ENCODE measurements around the gene PPIL1.

GRCh38 chr6:36813526-36813925 lies 61.1 kb downstream of the PPIL1 start:
- no peak for TF ChIP-seq POLR2AphosphoS5 (IDR thresholded peaks at IDR 0.05; ENCODE audit: low read depth, low read length)
- TF ChIP-seq TAF1 (IDR thresholded peaks at IDR 0.05; ENCODE audit: borderline replicate concordance, insufficient read depth, low read length), result no peak

All from PFSK-1 (cell line).